Hematopoietic multipotent progenitor cell treated with erythropoietin and hydrocortisone succinate and interleukin-3 and kit ligand, for 8 days (in vitro differentiated cells): ENCODE measurements around the gene PACRGL.
A peak's percentile ranks its signal among the peaks of the same experiment; 100 is the strongest.

Experiments used
- DNase-seq: peaks from one replicate; pipeline ENCODE4 v3.0.0-alpha.2; 2015

The PACRGL gene

DNA sequence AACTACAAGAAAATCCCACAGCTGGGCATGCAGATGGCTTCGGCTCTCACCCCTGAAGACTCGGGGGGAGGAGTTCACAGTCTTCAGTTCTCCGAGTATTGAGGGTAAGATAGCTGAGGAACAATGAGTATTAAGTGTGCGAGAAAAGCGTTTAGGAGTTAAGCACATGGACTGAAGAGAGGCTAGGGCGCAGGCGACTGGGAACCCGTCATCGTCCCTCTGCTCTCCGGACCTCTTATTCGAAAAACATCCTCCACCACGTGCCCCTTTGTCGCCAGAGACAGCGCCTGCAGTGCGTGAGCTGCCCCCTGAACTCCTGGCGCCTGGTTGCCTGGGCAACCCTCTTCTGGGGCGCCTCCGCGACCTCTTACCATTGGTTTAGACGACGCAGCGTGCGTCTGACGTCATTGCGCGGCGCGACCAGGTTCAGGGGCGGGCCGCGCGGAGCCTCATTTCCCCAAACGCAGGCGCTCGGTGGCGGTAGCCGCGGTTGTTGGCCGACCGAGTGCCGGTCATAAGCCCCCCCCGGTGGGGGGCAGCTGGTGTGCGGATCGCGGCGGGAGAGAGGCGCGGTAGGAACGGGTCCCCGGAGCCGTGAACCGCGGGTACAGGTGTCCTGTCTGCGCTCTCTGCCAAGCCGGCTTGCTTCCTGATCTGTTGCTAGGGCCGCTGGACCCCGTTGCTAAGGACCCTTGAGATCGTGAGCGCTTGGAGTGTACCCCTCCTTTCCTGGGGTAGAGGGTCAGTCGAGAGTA lies at the start of gene PACRGL:
PACRGL (plus strand) TSS at position 452 of the 755 bp plus-strand sequence. CDS start 4,024 bp downstream, outside the sequence.
- DNase-seq, result peak; percentile 96

- DNase-seq, result no peak
Measured at GRCh38 chr4:20652226-20652885, 47.9 kb upstream of the PACRGL start.

GRCh38 chr4:20658456-20658855 lies 41.8 kb upstream of the PACRGL start:
- no peak for DNase-seq

DNA sequence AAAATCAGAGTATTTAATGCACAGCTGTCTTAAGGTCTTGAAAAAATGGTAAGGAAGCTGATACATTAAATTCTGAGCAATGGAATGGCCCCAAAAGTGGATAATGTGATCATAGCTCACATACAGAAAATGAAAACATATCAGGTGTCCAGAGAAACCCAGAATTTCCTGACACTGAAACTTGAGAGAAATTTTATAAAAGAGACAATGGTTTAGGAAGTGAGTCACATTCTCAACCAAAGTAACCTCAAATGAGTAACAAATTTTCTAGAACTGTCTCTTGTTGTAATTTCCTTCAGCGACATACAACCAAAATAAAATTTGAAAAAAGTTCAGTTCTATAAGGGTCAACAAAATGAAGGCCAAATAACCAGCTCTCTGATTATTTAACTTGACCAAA lies 37.4 kb upstream of the PACRGL start:
- no peak for DNase-seq

- no peak for DNase-seq
Measured at GRCh38 chr4:20666012-20666860, 34.0 kb upstream of the PACRGL start.

DNA sequence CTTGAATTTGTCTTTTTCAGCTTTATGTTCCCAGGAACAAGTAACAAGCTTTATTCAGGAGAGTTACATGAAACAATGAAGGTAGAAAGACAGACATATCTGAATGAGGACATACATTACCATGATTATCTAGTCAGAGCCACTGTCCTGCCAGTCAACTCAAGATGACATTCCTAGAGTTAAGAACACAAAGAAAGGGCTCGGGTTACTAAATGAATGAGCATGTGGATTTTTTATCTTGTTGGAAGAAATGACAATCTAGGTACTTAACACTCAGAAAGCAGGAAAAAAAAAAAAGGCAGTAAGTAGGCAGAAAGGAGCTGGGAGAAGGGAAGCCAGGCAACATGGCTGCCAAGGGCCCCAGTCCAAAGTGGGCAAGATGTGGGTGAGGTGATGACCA lies 28.0 kb upstream of the PACRGL start:
- DNase-seq, result no peak

- DNase-seq, result no peak
Measured at GRCh38 chr4:20675786-20676185, 24.5 kb upstream of the PACRGL start.

GRCh38 chr4:20676501-20677197 lies 23.6 kb upstream of the PACRGL start:
- DNase-seq, result no peak

GRCh38 chr4:20678400-20678799 lies 21.9 kb upstream of the PACRGL start:
- DNase-seq, result no peak

- no peak for DNase-seq
Measured at GRCh38 chr4:20679951-20680350, 20.3 kb upstream of the PACRGL start.

GRCh38 chr4:20680736-20681135 lies 19.5 kb upstream of the PACRGL start:
- DNase-seq, result no peak

DNA sequence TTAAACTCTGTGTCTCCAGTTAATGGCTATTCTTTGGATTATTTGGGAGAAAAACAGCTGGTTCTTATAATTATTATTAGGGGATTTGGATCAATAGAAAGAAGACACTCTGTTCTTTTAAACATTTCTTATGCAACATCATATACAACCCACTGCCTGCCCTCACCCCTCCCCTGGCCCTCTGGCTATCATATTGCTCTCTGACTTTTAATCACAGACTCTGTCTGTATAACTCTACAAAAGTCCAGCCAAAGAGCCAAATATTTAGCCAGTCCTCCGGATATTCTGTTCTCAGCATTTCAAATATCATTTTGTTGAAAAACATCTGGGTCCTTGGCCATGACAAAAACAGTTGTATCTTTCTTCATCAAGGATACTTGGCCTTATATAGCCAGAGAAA lies 19.0 kb upstream of the PACRGL start:
- DNase-seq, result no peak

- no peak for DNase-seq
Measured at GRCh38 chr4:20682853-20683252, 17.4 kb upstream of the PACRGL start.

- no peak for DNase-seq
Measured at GRCh38 chr4:20683766-20684165, 16.5 kb upstream of the PACRGL start.

GRCh38 chr4:20684852-20685763 lies 15.2 kb upstream of the PACRGL start:
- DNase-seq, result peak; percentile 27

DNA sequence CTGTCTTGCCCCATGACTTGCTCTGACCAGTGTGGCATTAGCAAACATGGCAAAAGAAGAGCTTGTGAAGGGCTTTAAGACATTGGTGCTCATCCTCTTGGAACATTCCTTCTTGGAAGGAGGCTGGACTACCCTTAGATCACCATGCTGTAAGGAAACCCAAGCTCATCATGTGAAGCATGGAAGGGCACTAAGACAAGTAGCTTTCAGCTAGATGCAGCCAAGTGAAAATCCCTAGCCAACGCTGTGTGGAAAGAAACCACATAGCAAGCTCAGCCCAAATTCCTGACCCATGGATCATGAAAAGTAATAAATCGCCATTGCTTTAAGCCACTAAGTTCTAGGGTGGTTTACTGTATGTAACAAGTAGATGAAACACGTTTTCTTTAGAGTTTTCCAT lies 12.4 kb upstream of the PACRGL start:
- DNase-seq, result no peak

DNA sequence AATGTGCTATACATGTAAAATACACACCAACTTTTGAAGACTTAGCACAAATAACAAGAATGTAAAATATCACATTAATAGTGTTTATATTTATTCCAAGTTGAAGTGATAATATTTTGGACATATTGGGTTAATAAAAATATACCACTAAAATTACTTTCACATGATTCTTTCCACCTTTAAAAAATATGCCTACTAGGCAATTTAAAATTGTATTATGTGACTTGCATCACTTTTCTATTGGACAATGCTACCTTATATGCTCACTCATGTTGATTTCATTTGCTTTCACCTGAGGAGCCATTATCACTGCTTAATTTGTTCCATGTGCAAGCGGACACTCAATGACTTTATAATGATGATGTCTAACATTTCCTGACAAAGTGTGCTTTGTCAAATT lies 3.4 kb upstream of the PACRGL start:
- DNase-seq, result no peak

DNA sequence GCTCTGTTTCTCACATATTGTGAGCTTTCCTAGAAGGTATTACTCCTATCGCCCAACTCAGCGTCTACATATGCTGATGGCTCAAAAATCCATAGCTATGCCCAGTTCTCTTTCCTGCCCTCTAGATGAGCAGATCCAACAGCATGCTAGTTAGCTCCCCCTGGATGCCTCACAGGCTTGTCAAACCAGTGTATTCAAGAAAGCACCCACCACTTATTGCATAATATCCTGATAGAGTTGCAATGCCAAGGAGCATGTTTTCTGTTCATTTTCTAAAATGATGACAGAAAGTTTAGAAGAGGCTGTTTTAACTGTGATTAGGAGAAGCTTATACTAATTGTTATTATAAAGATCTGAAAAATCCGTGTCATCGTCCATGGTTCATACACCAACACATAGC lies 1.9 kb upstream of the PACRGL start:
- DNase-seq, result peak; percentile 22

GRCh38 chr4:20698820-20699219 lies 1.4 kb upstream of the PACRGL start:
- DNase-seq, result peak; percentile 73

DNA sequence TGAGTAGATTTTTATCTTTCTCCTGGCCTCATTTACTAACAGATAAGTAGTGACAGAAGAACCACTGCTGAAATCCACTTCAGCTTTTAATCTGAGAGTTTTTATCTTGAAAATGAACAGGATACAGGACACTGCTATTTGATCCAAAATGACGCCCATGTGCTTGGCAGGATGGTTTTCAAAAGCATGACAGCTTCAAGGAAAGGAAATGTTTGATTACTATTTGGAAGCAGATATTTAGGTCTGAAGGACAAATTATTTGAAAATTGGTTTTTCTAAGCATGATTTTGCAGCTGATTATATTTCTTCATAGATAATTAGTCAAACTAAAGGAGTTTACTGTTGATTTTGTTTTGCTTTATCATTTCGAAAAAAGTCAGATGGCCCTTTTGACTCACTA lies 11.1 kb downstream of the PACRGL start:
- no peak for DNase-seq

DNA sequence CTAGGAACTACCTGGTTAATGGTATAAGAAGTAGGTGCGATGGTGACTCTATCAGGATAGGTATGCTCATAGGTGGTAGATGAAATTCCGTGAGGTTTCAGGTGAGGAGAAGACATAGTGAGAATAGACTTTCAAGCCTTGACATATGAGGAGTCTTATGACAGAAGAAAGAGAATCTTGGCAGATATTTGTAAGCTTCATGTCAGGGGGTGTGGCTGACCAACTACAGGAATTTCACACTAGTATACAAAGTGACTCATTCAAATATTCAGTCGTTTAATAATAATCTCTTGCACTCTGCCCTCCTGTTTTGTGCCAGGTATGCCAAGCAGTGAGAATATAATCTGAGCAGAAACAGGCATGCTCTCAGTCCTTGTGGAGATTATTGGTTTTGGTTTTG lies 22.8 kb downstream of the PACRGL start:
- no peak for DNase-seq

GRCh38 chr4:20723463-20723862 lies 23.2 kb downstream of the PACRGL start:
- DNase-seq, result no peak
